DND-41 (cell line): ENCODE data around the gene CIROP.

Experiments
- CTCF ChIP-seq: IDR thresholded peaks from 2 replicates; pipeline ENCODE4 v1.5.1; 2012; ENCODE audit warnings: borderline replicate concordance, low read length, moderate library complexity, mild to moderate bottlenecking; ENCODE audit not compliant: poor library complexity, severe bottlenecking; ENCODE audit errors: extremely low read depth
- EZH2 ChIP-seq: IDR thresholded peaks from 3 replicates; pipeline ENCODE4 v1.6.1; 2012; ENCODE audit warnings: borderline replicate concordance, low read depth, mild to moderate bottlenecking, moderate library complexity, low read length, inconsistent platforms; ENCODE audit not compliant: severe bottlenecking

DNA sequence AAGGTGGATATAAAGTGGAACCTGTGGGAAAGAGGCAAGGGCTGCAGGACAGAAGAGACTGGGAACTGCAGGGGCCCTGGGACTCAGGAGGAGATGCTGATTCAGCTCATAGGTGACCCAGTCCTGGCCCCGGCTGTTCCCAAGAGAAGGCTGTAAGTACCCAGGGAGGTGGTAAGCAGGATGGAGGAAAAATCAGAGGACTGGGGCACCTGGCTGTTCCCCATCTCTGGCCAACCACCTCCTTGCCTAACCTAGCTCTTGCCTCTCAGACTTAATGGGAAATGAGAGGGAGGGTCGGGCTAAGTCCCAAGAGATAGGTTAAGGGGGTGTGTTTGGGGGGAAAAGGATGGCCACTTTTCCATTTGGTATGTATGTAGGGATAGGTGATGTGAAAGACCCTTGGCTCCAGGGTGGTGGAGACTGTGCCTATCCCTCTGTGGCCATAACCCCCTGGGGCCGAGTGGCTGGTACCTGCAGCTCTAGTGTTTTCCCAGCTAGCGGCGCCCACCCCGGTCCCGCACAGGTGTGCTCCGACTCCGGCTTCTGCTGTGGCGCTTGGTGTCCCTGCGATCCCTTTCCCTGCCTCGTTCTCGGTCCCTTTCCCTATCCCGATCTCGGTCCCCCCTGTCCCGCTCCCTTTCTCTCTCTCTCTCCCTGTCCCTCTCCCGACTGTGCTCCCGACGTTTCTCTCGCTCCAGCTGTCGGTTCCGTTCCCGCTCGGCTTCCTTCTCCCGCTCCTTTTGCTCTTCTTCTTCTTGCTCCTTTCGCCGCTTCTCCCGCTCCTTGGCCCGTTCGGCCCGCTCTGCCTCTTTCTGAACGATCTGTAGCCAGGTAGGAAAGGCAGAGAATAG, 45.9 kb downstream of the CIROP start:
- no peak for TF ChIP-seq CTCF
- no peak for TF ChIP-seq EZH2
